ENCODE measurements around the gene GDPD2.

GDPD2 gene

GRCh38 chrX:70446380-70447350 is 23.6 kb downstream of the GDPD2 start:
- H3K9me3 Mint-ChIP-seq = no peaks in the 10 kb centered on the region
- no peak for ATAC-seq (replicated peaks)
- DNase-seq = no peak
- no peak overlapping the region for H3K4me3 Mint-ChIP-seq
- H3K4me1 Mint-ChIP-seq = peaks cover 0 to under 1% of the 10 kb centered on the region in 2 donors
- no peak overlapping the region for H3K27ac Mint-ChIP-seq
- peaks cover 17 to 26% of the 10 kb centered on the region in 2 donors for H3K27me3 Mint-ChIP-seq
- no peaks in the 10 kb centered on the region for H3K36me3 Mint-ChIP-seq

- no peak overlapping the region for H3K27ac Mint-ChIP-seq
- no peaks in the 10 kb centered on the region for H3K9me3 Mint-ChIP-seq
- ATAC-seq (replicated peaks) (no peak), DNase-seq (no peak)
- no peak overlapping the region for H3K4me3 Mint-ChIP-seq
- H3K36me3 Mint-ChIP-seq = no peaks in the 10 kb centered on the region
- peaks cover 9 to 16% of the 10 kb centered on the region in 2 donors for H3K27me3 Mint-ChIP-seq
- H3K4me1 Mint-ChIP-seq = peaks cover 16 to 29% of the 10 kb centered on the region in 2 donors
Measured at GRCh38 chrX:70449457-70449966, 26.4 kb downstream of the GDPD2 start.

GRCh38 chrX:70452143-70452733 is 29.1 kb downstream of the GDPD2 start:
- H3K27me3 Mint-ChIP-seq = peaks cover 0 to 7% of the 10 kb centered on the region in 2 donors
- no peaks in the 10 kb centered on the region for H3K36me3 Mint-ChIP-seq

GRCh38 chrX:70453024-70453618 is 30.0 kb downstream of the GDPD2 start:
- peaks cover 28 to 49% of the 10 kb centered on the region in 2 donors for H3K4me1 Mint-ChIP-seq

More at GRCh38 chrX:70452143-70452733, 29.1 kb downstream of the GDPD2 start:
- Mint-ChIP-seq H3K4me1 (peaks cover 28 to 49% of the 10 kb centered on the region in 2 donors), H3K27ac (no peak overlapping the region), H3K9me3 (no peaks in the 10 kb centered on the region), H3K4me3 (peak overlapping the region; percentile 87 to 90)
- DNase-seq (no peak), ATAC-seq (replicated peaks) (peak; percentile 68 to 69)

GRCh38 chrX:70454441-70455365 is 31.6 kb downstream of the GDPD2 start:
- peak; percentile 33 to 55 for ATAC-seq (replicated peaks)
- Mint-ChIP-seq H3K9me3 (no peaks in the 10 kb centered on the region), H3K4me3 (peak overlapping the region; percentile 79 to 84), H3K27ac (no peak overlapping the region), H3K36me3 (no peaks in the 10 kb centered on the region), H3K27me3 (peaks cover 0 to 7% of the 10 kb centered on the region in 2 donors), H3K4me1 (peaks cover 28 to 49% of the 10 kb centered on the region in 2 donors)
- DNase-seq = no peak

More at GRCh38 chrX:70453024-70453618, 30.0 kb downstream of the GDPD2 start:
- Mint-ChIP-seq H3K27me3 (peaks cover 0 to 7% of the 10 kb centered on the region in 2 donors), H3K9me3 (no peaks in the 10 kb centered on the region), H3K27ac (no peak overlapping the region), H3K36me3 (no peaks in the 10 kb centered on the region), H3K4me3 (peak overlapping the region; percentile 44 to 90)
- peak; percentile 35 for ATAC-seq (replicated peaks)
- DNase-seq = no peak

- DNase-seq = no peak
- H3K36me3 Mint-ChIP-seq = no peaks in the 10 kb centered on the region
- peaks cover 0 to 7% of the 10 kb centered on the region in 2 donors for H3K27me3 Mint-ChIP-seq
- peak overlapping the region; percentile 63 for H3K27ac Mint-ChIP-seq
- peaks cover 28 to 49% of the 10 kb centered on the region in 2 donors for H3K4me1 Mint-ChIP-seq
- peak overlapping the region; percentile 79 to 84 for H3K4me3 Mint-ChIP-seq
- H3K9me3 Mint-ChIP-seq = no peaks in the 10 kb centered on the region
- ATAC-seq (replicated peaks) = peak in 1 of 2 donors; percentile 41
Measured at GRCh38 chrX:70455366-70456202, 32.5 kb downstream of the GDPD2 start.

- ATAC-seq (replicated peaks) = peak in 1 of 2 donors; percentile 5
Measured at GRCh38 chrX:70456256-70456655, 33.1 kb downstream of the GDPD2 start.

GRCh38 chrX:70461026-70461425 is 37.9 kb downstream of the GDPD2 start:
- Mint-ChIP-seq H3K36me3 (no peaks in the 10 kb centered on the region), H3K27ac (no peak overlapping the region), H3K9me3 (no peaks in the 10 kb centered on the region), H3K4me3 (no peak overlapping the region), H3K4me1 (peaks cover 4 to 9% of the 10 kb centered on the region in 2 donors), H3K27me3 (peaks cover 0 to under 1% of the 10 kb centered on the region in 2 donors)
- ATAC-seq (replicated peaks) = no peak
- no peak for DNase-seq

More at GRCh38 chrX:70456256-70456655, 33.1 kb downstream of the GDPD2 start:
- H3K4me1 Mint-ChIP-seq = peaks cover 28 to 49% of the 10 kb centered on the region in 2 donors
- DNase-seq = no peak
- peaks cover 0 to 7% of the 10 kb centered on the region in 2 donors for H3K27me3 Mint-ChIP-seq
- no peaks in the 10 kb centered on the region for H3K36me3 Mint-ChIP-seq
- H3K9me3 Mint-ChIP-seq = no peaks in the 10 kb centered on the region
- no peak overlapping the region for H3K27ac Mint-ChIP-seq
- H3K4me3 Mint-ChIP-seq = peak overlapping the region; percentile 79 to 84

GRCh38 chrX:70464051-70464450 is 40.9 kb downstream of the GDPD2 start:
- Mint-ChIP-seq H3K36me3 (no peaks in the 10 kb centered on the region), H3K9me3 (no peaks in the 10 kb centered on the region), H3K4me3 (no peak overlapping the region)

GRCh38 chrX:70466968-70467367 is 43.9 kb downstream of the GDPD2 start:
- Mint-ChIP-seq H3K27me3 (no peaks in the 10 kb centered on the region), H3K4me3 (no peak overlapping the region), H3K36me3 (peaks cover 0 to 3% of the 10 kb centered on the region in 2 donors), H3K9me3 (no peaks in the 10 kb centered on the region), H3K27ac (no peak overlapping the region), H3K4me1 (peaks cover 5 to 6% of the 10 kb centered on the region in 2 donors)
- DNase-seq (no peak), ATAC-seq (replicated peaks) (no peak)

More at GRCh38 chrX:70464051-70464450, 40.9 kb downstream of the GDPD2 start:
- H3K4me1 Mint-ChIP-seq = no peaks in the 10 kb centered on the region
- H3K27me3 Mint-ChIP-seq = no peaks in the 10 kb centered on the region
- no peak for ATAC-seq (replicated peaks)
- no peak overlapping the region for H3K27ac Mint-ChIP-seq
- no peak for DNase-seq

- Mint-ChIP-seq H3K4me3 (no peak overlapping the region), H3K27ac (no peak overlapping the region), H3K27me3 (no peaks in the 10 kb centered on the region), H3K36me3 (peaks cover 0 to 3% of the 10 kb centered on the region in 2 donors), H3K9me3 (no peaks in the 10 kb centered on the region), H3K4me1 (peaks cover 5 to 6% of the 10 kb centered on the region in 2 donors)
- ATAC-seq (replicated peaks) (no peak), DNase-seq (no peak)
Measured at GRCh38 chrX:70468709-70469108, 45.6 kb downstream of the GDPD2 start.

- H3K27me3 Mint-ChIP-seq = no peaks in the 10 kb centered on the region
- ATAC-seq (replicated peaks) = peak; percentile 84 to 85
- no peaks in the 10 kb centered on the region for H3K9me3 Mint-ChIP-seq
- peaks cover 0 to 3% of the 10 kb centered on the region in 2 donors for H3K36me3 Mint-ChIP-seq
- H3K27ac Mint-ChIP-seq = no peak overlapping the region
- no peak overlapping the region for H3K4me3 Mint-ChIP-seq
- peaks cover 5 to 11% of the 10 kb centered on the region in 2 donors for H3K4me1 Mint-ChIP-seq
- DNase-seq = no peak
Measured at GRCh38 chrX:70470850-70471289, 47.8 kb downstream of the GDPD2 start.
